ENCODE results near the gene SH3TC1. TPM values are rescaled to one million over a fixed set of nuclear protein-coding genes. Genes with fewer than 3 reads are reported as not detected.

SH3TC1 gene
- total and polyA plus RNA-seq, 2 of the 13 experiments (the other 11 are each of a cell fraction or from before 2014, with no cell fraction given), result 14.9 to 21.8 TPM

GRCh38 chr4:8269535-8270417 lies 70.7 kb downstream of the SH3TC1 start, which contains the start of gene HTRA3 (continued):
- TF ChIP-seq POGK (CRISPR knock-in tag; conservative IDR thresholded peaks at IDR 0.05) (0 out of 2 replicates have a peak, but pooled peaks have one; percentile 28), KDM2A (CRISPR knock-in tag; IDR thresholded peaks at IDR 0.05; ENCODE audit: borderline replicate concordance, low read depth) (no peak), UBTF (CRISPR knock-in tag; IDR thresholded peaks at IDR 0.05) (0 out of 2 replicates have a peak, but pooled peaks have one; percentile 24), ZNF224 (CRISPR knock-in tag; IDR thresholded peaks at IDR 0.05) (no peak)

- POLR2A ChIA-PET, result no interaction called here
- Histone ChIP-seq H2AFZ (ENCODE audit: low read length) (no peak overlapping the region), H3K9ac (ENCODE audit: insufficient read depth, low read depth, low read length) (no peak overlapping the region), H3K4me1 (ENCODE audit: insufficient read depth, low read length) (peaks cover 14% of the 10 kb centered on the region), H4K20me1 (ENCODE audit: insufficient read depth, low read length) (no peaks in the 10 kb centered on the region), H3K4me2 (ENCODE audit: low read depth, low read length) (peak overlapping the region; percentile 63; the same call in 1 of the 2 replicates), H3K79me2 (ENCODE audit: insufficient read depth, low read length) (no peaks in the 10 kb centered on the region), H3K9me3 (ENCODE audit: low read length) (no peaks in the 10 kb centered on the region), H3K4me3 (replicated peaks in 1 of 3; ENCODE audit: insufficient read depth in 1 of 3, low read depth in 2 of 3, low read length in 3 of 3) (peak overlapping the region in 1 of 3 experiments; percentile 52; a peak in 1 of 6 replicates), H3K27ac (ENCODE audit: extremely low read length, insufficient read depth, low read length) (no peak overlapping the region), H3K36me3 (replicated peaks in 1 of 2; ENCODE audit: control insufficient read depth in 1 of 2, insufficient read depth in 2 of 2, low read length in 2 of 2) (no peaks in the 10 kb centered on the region), H3K27me3 (ENCODE audit: control insufficient read depth in 1 of 2, insufficient read depth in 2 of 2, low read length in 2 of 2) (peaks cover 16 to 63% of the 10 kb centered on the region in 2 experiments)
- 25% methylated on average over 11 of the region's 11 CpGs for WGBS (ENCODE audit: low lambda C conversion rate)
- no peak for ATAC-seq
- in situ Hi-C loops (cut with HindIII; ENCODE audit: extremely low pct_ligation_motif_present, low pct_unique_long_range_greater_than_20kb) (no loop called here), intact Hi-C loops (cut with micrococcal nuclease; ENCODE audit: unreplicated experiment) (no loop called here)
- no TSS peak for BruUV-seq (replicated peaks)
- FAIRE-seq, result no peak
- no peak for DNase-seq (ENCODE audit: low spot score)
- CTCF ChIA-PET (ENCODE audit: low intra/inter-chr PET ratio, low total read pairs), result no interaction called here
- TF ChIP-seq GABPA (IDR thresholded peaks at IDR 0.05; ENCODE audit: low read depth, low read length) (no peak), GABPA (CRISPR knock-in tag; IDR thresholded peaks at IDR 0.05; ENCODE audit: low read depth) (no peak), ZNF691 (CRISPR knock-in tag; IDR thresholded peaks at IDR 0.05; ENCODE audit: borderline replicate concordance, low read depth) (no peak), EHMT2 (IDR thresholded peaks at IDR 0.05; ENCODE audit: borderline replicate concordance, low read depth, low read length) (no peak), ATM (IDR thresholded peaks at IDR 0.05; ENCODE audit: borderline replicate concordance) (no peak), RFXANK (CRISPR knock-in tag; IDR thresholded peaks at IDR 0.05) (no peak), TBL1XR1 (IDR thresholded peaks at IDR 0.05; ENCODE audit: borderline replicate concordance, low read length, partially characterized antibody) (no peak), ZNF776 (CRISPR knock-in tag; IDR thresholded peaks at IDR 0.05) (no peak), MTF2 (CRISPR knock-in tag; IDR thresholded peaks at IDR 0.05; ENCODE audit: borderline replicate concordance) (no peak), ZBTB10 (CRISPR knock-in tag; IDR thresholded peaks at IDR 0.05; ENCODE audit: borderline replicate concordance) (no peak), REL (CRISPR knock-in tag; conservative IDR thresholded peaks at IDR 0.05) (no peak)
Measured at GRCh38 chr4:8270418-8270771, 71.3 kb downstream of the SH3TC1 start.

Measured in HepG2 (cell line).